HG03575 (cell line): Measurements from ENCODE around the gene SOX4.
"Not testable (repeated sequence)": the region's sequence is repeated elsewhere in the genome, so short reads cannot be mapped to it uniquely, and the experiment has no call there.

Experiments used
- ATAC-seq: cut with Tn5 transposase; IDR thresholded peaks from one replicate; pipeline ENCODE4 v1.9.1; 2021; ENCODE audit not compliant: unreplicated experiment, insufficient number of reproducible peaks, low FRiP score; ENCODE audit errors: extremely low read depth

The SOX4 gene

DNA sequence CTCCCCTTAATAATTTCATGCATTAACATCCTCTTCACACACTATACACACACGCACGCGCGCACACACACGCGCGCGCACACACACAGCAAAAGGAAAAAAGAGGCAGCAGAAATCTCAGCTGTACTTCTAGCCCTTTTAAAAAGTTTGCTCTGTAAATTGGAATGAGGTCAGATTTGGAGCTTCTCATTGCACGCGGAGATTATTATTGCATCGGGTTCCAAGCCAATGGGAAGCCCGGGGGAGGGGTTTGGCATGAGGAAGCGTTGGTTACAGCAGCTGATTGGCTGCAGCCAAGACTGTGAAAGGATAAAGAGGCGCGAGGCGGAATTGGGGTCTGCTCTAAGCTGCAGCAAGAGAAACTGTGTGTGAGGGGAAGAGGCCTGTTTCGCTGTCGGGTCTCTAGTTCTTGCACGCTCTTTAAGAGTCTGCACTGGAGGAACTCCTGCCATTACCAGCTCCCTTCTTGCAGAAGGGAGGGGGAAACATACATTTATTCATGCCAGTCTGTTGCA lies at the start of gene SOX4:
SOX4 (plus strand) TSS at position 340 of the 515 bp plus-strand sequence. CDS start 784 bp downstream, outside the sequence.
- peak; percentile 54 for ATAC-seq

DNA sequence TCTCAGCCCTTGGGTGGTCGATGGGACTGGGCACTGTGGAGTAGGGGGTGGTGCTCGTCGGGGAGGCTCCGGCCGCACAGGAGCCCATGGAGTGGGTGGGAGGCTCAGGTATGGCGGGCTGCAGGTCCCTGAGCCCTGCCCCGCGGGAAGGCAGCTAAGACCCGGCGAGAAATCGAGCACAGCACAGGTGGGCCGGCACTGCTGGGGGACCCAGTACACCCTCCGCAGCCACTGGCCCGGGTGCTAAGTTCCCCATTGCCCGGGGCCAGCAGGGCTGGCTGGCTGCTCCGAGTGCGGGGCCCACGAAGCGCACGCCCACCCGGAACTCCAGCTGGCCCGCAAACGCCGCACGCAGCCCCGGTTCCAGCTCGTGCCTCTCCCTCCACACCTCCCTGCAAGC lies 41.3 kb upstream of the SOX4 start:
- ATAC-seq: not testable (repeated sequence)

- no peak for ATAC-seq
Observed at GRCh38 chr6:21554286-21554685, 39.3 kb upstream of the SOX4 start.

- ATAC-seq: no peak
Observed at GRCh38 chr6:21555197-21555596, 38.4 kb upstream of the SOX4 start.

DNA sequence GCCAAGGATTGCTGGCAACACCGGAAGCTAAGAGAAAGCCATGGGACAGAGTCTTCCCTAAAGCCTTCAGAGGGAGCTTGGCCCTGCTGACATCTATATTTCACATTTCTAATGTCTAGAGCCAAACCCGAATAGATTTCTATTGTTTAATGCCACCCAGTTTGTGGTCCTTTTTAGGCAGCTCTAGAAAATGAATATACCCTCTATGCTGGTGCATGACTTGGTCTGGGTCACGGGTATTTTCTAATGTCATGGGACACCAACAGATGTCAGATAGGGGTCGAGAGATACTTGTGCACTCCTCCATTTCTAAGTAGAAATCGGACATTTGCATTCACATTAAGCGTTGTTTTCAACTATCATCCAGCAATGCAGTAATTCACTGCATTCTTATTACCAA lies 37.0 kb upstream of the SOX4 start:
- no peak for ATAC-seq

- ATAC-seq: no peak
Observed at GRCh38 chr6:21556968-21557721, 36.4 kb upstream of the SOX4 start.

DNA sequence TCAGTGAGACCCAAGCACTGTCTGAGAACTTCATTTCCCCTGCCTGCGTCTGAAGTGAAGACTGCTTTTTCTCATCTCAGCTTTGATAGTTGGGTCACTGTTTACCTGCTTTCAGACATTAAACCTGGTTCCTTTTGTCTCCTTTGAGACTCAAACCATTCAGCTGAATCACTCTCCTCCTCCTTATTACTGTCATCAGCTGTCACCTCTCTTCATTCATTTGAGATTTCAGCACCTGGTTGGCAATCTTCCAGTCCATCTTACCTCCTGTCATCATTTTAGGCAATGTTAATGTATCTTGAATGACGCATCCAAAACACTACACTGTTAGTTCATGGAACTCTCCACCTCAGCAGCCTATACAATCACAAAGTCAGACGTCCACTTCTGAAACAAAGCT lies 34.3 kb upstream of the SOX4 start:
- no peak for ATAC-seq

- no peak for ATAC-seq
Observed at GRCh38 chr6:21560249-21560648, 33.3 kb upstream of the SOX4 start.

GRCh38 chr6:21565431-21565830 lies 28.1 kb upstream of the SOX4 start:
- ATAC-seq: no peak

- ATAC-seq: no peak
Observed at GRCh38 chr6:21578523-21578922, 15.0 kb upstream of the SOX4 start.

- no peak for ATAC-seq
Observed at GRCh38 chr6:21582651-21583050, 10.9 kb upstream of the SOX4 start.

- ATAC-seq: no peak
Observed at GRCh38 chr6:21586300-21586699, 7.3 kb upstream of the SOX4 start.

DNA sequence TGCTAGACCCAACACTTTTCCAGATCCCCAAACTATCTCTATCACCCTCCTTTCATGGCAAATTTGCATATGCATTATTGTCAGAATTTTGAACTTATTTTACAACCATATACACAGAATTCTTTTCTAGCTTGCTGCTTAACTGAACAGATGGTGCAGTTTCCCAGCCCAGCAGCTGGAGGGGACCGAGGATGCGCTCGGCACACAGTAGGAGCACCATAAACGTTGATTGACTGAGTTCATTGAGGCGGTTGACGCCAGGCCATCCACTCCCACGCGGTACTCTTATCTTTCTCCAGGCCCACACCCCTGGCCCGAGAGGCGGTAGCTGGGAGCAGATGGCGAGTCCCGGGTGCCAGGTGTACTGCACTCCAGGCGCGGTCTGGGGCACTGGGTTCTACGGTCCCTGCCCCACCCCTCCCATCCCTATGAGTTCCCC lies 6.8 kb upstream of the SOX4 start:
- no peak for ATAC-seq

DNA sequence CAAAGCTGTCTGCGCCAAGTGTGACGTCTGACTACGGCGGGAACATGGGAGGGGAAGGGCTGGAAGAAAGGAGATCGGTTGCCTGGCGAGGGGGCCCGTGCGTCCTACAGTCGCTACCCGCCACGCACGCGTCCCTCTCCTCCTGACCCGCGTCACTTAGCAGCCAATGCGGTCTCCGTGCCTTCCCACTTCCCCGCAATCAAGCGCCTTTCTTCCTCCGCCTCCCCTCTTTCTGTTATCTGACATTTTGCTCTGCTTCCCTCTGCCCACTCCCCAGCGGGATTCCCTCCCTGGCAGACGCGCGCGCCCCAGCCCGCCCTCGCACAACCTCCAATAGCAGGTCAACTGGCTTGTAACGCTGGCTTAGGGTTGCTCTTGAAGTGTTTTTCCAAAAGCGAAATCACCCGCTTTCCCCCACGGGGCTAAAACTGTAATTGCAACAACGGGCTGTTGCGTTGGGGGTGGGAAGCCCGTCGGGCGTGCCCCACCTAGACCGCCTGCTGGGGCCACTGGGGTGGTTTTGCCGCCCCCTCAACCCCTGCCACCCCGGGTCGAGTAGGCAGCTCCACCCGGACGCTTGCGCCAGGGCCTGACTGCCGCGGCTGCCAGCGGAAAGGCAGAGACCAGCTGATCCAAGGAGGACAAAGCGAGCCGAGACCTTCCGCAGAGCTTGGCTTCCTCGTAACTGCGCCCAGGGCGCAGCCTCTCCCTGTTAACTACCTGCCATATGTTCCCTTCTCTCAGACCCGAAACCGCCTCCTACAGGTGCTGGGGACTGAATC lies 6.2 kb upstream of the SOX4 start:
- no peak for ATAC-seq

DNA sequence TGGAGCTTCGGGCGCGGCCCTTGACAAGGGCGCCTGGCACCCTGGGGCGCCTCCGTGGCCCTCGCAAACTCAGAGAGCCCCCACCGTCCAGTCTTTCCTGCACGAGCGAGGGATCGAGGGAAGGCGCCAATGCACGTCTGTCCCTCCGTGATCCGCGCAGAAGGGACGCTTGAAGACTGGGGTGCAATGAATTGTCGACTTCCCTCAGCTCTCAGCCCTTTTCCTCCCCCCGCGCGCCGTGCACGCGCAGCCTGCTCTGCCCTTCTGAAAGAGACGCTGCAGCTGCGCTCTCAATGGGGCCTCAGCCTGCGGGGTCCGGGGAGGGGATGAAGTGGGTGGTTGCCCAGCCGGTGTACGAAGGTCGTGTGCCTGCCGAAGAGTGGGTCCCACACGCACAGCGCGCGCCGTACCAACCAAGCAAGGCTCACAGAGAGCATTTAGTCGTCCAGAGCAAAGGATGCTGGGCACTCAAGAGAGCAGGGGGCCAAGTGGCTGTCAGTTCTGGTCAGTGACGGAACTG lies 5.5 kb upstream of the SOX4 start:
- no peak for ATAC-seq

GRCh38 chr6:21588481-21589351 lies 4.8 kb upstream of the SOX4 start:
- ATAC-seq: no peak

DNA sequence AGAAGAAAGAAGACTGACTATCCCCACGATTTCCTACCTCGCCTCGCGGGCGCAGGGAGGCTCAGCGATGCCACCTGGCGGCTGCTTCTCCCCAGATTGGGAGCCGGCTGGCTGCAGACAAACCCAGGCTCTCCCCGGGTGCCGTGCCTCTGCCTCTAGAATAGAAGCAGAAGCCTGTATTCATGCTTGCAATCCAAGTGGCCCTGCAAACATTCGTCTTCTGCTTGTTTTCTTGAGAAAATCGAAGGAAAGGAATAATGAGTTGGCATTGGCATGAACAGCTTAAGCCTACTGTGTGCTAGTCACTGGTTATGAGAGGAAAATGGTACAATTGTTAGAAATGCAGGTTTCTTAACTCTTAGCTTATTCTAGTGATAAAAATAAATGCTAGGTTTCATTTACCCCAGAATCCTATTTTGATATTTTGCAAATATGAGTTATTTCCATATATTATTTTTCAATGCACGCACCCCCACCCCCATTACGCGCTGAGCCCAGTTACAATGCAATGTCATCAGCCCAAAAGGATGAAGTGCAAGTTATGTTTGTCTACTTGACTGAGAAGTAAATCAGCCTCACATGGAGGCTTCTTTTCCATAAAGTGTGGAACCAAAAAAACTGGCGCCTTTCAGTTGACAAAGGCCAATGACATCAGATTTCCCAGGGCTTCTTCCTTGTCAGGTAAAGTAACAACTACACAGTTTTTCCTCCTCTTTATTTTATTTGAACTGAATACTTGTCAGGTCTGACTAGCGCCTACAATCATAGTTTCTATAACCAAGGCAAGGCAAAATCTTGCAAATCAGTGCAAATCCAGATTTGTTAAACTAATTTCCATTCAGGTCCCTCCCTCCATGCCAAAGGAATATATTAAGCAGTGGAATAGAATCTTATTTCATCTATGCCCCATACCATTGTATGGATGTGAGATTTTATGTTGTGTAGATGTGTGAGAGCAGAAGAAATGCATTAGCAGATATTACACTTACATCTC lies 3.9 kb upstream of the SOX4 start:
- ATAC-seq: no peak

GRCh38 chr6:21590346-21590745 lies 3.2 kb upstream of the SOX4 start:
- ATAC-seq: no peak
